Liver (tissue), 3 donors: ENCODE measurements around the gene CLEC4A.

Source experiments
- ATF3 ChIP-seq: IDR thresholded peaks from 2 replicates; pipeline ENCODE4 v1.6.1; 2016; ENCODE audit warnings: antibody characterized with exemption
- EGR1 ChIP-seq, 2 donors: IDR thresholded peaks; 2 replicates each; pipeline ENCODE4 v1.6.1; 2016 to 2018; ENCODE audit warnings: antibody characterized with exemption in 2 of 2, low read depth in 2 of 2
- FOXA1 ChIP-seq: IDR thresholded peaks from 2 replicates; pipeline ENCODE4 v1.6.1; 2016; ENCODE audit warnings: antibody characterized with exemption
- GABPA ChIP-seq, 2 donors: IDR thresholded peaks in 1 of 2; conservative IDR thresholded peaks in 1 of 2; 2 replicates each; pipeline ENCODE4 v1.6.1; 2016; ENCODE audit warnings: antibody characterized with exemption in 2 of 2, mild to moderate bottlenecking in 1 of 2, moderate library complexity in 1 of 2
- HNF4G ChIP-seq: IDR thresholded peaks from 2 replicates; pipeline ENCODE4 v1.6.1; 2016; ENCODE audit warnings: antibody characterized with exemption
- JUND ChIP-seq, 2 donors: IDR thresholded peaks; 2 replicates each; pipeline ENCODE4 v1.6.1; 2016; ENCODE audit warnings: antibody characterized with exemption in 2 of 2
- MAX ChIP-seq: IDR thresholded peaks from 2 replicates; pipeline ENCODE4 v1.6.1; 2016; ENCODE audit warnings: antibody characterized with exemption
- RAD21 ChIP-seq, 2 donors: IDR thresholded peaks; 2 replicates each; pipeline ENCODE4 v1.6.1; 2016; ENCODE audit warnings: antibody characterized with exemption in 2 of 2, mild to moderate bottlenecking in 2 of 2
- REST ChIP-seq: IDR thresholded peaks from 2 replicates; pipeline ENCODE4 v1.6.1; 2016; ENCODE audit warnings: antibody characterized with exemption, mild to moderate bottlenecking
- SP1 ChIP-seq: IDR thresholded peaks from 2 replicates; pipeline ENCODE4 v1.6.1; 2018; ENCODE audit warnings: antibody characterized with exemption, mild to moderate bottlenecking
- TAF1 ChIP-seq: conservative IDR thresholded peaks from 2 replicates; pipeline ENCODE4 v1.6.1; 2016; ENCODE audit warnings: antibody characterized with exemption, mild to moderate bottlenecking
- YY1 ChIP-seq: IDR thresholded peaks from 2 replicates; pipeline ENCODE4 v1.6.1; 2016; ENCODE audit warnings: antibody characterized with exemption, mild to moderate bottlenecking
- ZBTB33 ChIP-seq: IDR thresholded peaks from 2 replicates; pipeline ENCODE4 v1.6.1; 2016; ENCODE audit warnings: antibody characterized with exemption
- TF ChIP-seq, protein P1 (sequence below): fragments of 150-350 bp; IDR thresholded peaks from 2 replicates; pipeline ENCODE4 v1.5.1; 2017; ENCODE audit warnings: improper control_type of control experiment, low read depth, low read length; ENCODE audit not compliant: missing input control
- donor health status: healthy.
- donor health status: healthy.

DNA sequence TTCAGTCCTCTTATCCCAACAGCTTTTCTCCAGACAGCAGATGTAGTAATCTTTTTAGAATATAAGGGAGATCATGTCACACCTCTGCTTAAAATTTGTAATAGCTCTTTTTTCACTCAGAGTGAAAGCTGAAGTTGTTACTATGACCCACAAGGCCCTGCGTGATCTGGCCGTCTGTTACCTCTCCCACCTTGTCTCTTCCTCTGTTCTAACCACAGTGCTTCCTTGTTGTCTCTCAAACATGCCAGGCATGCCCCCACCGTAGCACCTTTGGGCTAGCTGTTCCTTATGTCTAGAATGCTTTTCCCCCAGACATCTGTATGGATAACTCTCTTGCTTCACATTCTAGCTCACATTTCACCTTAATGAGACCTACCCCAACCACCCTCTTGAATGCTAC lies 34.8 kb upstream of the CLEC4A start:
- no peak for TF ChIP-seq SP1
- no peak for TF ChIP-seq EGR1 (IDR thresholded peaks at IDR 0.05; ENCODE audit: low read depth in 2 of 2)
- TF ChIP-seq, protein P1, sequence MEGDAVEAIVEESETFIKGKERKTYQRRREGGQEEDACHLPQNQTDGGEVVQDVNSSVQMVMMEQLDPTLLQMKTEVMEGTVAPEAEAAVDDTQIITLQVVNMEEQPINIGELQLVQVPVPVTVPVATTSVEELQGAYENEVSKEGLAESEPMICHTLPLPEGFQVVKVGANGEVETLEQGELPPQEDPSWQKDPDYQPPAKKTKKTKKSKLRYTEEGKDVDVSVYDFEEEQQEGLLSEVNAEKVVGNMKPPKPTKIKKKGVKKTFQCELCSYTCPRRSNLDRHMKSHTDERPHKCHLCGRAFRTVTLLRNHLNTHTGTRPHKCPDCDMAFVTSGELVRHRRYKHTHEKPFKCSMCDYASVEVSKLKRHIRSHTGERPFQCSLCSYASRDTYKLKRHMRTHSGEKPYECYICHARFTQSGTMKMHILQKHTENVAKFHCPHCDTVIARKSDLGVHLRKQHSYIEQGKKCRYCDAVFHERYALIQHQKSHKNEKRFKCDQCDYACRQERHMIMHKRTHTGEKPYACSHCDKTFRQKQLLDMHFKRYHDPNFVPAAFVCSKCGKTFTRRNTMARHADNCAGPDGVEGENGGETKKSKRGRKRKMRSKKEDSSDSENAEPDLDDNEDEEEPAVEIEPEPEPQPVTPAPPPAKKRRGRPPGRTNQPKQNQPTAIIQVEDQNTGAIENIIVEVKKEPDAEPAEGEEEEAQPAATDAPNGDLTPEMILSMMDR, result no peak
- no peak for TF ChIP-seq YY1
- TF ChIP-seq MAX, result no peak
- TF ChIP-seq RAD21 (IDR thresholded peaks at IDR 0.05), result no peak
- no peak for TF ChIP-seq TAF1
- TF ChIP-seq GABPA (IDR thresholded peaks at IDR 0.05 in 1 of 2, conservative IDR thresholded peaks at IDR 0.05 in 1 of 2), result no peak
- TF ChIP-seq ZBTB33, result no peak
- TF ChIP-seq JUND (IDR thresholded peaks at IDR 0.05), result no peak
- TF ChIP-seq FOXA1, result no peak
- no peak for TF ChIP-seq HNF4G
- TF ChIP-seq REST, result no peak
- no peak for TF ChIP-seq ATF3
